HG02763 (cell line): ENCODE measurements around the gene SIGLEC14.
"Not testable (repeated sequence)": the region's sequence is repeated elsewhere in the genome, so short reads cannot be mapped to it uniquely, and the experiment has no call there.

Experiments used
- ATAC-seq: cut with Tn5 transposase; IDR thresholded peaks from one replicate; pipeline ENCODE4 v1.9.1; 2021; ENCODE audit warnings: mild to moderate bottlenecking, moderate library complexity; ENCODE audit not compliant: unreplicated experiment

Gene SIGLEC14

DNA sequence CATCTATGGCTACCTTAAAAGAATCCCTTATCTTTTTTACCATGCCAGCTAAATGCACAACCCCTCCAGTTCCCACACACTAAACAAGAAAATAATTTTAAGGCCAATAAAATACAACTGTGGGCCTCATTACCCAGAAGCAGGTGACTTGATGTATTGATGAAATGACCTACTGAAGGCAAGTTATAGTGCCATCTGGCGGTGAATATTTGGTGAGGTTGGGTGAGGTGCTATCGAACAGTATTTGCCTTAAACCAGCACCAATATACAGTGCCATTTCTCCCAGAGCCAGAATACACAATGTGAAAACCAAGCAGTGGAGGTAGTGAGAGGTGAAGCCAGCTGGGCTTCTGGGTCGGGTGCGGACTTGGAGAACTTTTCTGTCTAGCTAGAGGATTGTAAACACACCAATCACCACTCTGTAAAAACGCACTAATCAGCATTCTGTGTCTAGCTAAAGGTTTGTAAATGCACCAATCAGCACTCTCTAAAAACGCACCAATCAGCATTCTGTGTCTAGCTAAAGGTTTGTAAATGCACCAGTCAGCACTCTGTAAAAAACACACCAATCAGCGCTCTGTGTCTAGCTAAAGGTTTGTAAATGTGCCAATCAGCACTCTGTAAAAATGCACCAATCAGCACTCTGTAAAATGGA, 29.4 kb upstream of the SIGLEC14 start:
- not testable (repeated sequence) for ATAC-seq

DNA sequence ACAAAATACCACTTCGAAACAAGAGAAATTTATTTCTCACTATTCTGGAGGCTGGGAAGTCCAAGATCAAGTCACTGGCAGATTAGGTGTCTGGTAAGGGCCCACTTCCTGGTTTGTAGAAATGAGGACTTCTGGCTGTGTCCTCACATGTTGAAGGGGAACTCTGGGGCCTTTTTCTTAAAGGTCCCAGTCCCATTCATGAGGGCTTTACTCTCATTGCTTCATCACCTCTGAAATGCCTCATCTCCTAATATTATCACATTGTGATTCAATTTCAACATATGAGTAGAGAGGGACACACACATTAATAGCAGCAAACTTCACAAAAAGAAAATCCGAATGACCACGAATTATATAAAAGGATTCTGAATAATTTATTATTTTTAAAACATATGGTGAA, 21.6 kb upstream of the SIGLEC14 start:
- ATAC-seq = no peak

DNA sequence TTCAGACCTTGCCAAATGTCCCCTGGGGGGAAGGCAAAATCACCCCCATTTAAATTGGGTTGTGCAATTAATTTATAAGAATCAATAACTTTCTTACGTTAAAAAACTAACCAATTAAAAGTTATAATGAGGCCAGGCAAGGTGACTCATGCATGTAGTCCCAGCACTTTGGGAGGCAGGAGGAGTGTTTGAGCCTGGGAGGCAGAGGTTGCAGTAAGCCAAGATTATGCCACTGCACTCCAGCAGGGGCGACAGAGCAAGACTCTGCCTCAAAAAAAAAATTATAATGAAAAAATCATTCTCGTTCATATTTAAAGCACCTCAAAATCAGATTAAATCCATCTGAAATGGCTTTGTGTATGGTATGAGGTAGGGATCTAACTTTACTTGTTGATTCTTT, 18.4 kb upstream of the SIGLEC14 start:
- ATAC-seq = no peak

DNA sequence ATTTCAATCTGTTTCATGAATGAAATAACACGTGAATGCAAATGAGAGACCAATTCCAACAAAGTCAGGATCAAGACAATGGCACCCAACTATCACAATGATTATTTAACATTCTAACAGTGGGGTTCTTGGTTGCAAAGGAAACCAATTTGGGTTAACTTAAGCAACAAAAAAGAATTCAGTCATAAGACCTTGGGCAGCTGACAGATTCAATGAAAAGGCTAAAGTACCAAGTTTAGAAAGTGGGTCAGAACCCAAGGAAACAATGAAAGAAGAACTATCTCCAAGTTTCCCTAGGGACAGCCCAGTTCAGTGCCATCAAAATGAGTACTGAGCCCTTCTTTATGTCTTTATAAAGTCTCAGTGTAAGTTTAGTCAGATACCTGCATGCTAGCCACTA, 17.5 kb upstream of the SIGLEC14 start:
- ATAC-seq = no peak

DNA sequence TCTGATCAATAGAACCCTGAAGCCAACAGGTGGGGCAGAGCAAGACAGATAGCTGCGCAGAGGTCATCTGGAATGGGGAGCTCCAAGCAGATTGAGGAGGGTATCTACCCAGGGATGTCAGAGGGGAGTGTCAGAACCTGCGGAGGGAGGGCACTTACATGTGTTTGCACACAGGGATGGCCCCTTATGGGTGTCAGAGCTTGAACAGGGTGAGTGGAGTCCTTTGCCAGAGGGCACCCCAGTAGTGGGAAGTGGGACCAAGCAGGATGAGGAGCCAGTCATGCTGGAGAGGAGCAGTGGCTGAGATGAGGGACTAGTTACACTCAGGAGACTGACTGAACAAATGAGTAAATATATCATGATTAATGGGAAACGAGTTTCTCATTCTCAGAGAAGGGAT, 17.0 kb upstream of the SIGLEC14 start:
- ATAC-seq = no peak

DNA sequence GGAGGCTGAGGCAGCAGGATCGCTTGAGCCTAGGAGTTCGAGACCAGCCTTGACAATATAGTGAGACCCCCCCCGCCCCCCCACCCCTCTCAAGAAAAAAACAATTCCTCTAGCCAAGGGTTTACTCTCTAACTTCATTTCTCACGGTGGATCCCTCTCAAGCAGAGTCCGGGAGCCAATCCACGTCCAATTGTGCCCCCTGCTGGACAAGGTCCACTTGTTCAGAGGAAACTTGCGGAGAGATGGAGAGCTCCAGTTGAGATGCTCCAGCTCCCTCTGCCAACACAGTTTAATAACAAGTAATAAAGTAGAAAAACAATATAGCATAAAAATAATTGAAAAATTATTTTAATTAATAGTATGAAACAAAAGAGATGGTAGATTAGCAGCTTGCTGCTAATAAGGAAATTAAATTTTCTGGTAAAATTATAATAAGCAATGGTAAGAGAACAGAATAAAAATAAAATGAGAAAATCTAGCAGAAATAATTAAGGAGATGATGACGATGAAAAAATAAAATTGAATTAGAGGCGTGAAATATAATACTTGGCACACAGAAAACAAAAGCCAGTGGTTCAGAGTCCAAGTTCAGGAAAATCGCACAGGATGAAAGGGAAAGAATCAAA, 14.5 kb upstream of the SIGLEC14 start:
- no peak for ATAC-seq

DNA sequence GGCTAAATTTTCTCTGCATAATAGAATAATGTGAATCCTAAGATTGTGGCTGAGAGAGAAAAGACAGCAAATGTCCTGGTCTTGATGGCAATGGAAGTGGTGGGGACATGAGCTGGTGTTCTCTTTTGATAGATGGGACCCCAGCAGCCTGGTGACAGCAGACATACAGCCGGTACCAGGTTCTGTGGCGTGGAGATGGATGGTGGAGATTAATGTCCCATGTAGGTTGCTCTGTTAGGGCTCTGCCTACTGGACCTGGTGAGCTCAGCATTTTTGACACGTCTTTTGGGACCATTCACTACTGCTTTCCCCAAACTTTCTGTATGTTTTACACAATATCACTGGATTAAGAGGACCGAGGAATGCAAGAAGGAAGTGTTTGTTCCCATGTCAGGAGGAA, 8.2 kb upstream of the SIGLEC14 start:
- no peak for ATAC-seq

DNA sequence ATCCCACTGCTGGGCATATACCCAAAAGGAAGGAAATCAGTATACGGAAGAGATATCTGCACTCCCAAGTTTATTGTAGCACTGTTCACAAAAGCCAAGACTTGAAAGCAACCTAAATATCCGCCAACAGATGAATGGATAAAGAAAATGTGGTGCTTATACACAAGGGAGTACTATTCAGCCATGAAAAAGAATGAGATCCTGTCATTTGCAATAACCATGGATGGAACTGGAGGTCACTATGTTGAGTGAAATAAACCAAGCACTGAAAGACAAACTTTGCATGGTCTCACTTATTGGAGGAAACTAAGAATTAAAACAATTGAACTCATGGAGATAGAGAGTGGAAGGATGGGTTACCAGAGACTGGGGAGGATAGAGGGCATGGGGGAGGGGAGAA, 6.5 kb upstream of the SIGLEC14 start:
- ATAC-seq = no peak

DNA sequence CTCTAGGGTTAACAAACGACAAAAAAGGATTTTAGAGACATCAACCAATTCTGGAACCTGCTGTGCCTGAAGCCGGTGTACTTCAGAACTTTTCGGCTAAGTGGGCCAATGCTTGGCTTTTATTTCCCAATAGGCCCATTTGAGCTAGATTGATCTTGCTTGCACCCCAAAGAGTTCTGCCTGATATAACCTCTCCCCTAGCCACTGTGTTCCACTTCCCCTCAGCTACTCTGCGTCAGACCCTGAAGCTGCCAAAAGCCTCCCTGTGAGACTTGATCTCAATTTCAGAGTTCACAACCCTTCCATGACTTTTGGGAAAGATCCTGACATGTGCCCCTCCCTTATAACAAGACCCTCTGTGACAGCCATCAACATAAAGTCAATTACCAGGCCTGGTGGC, 5.6 kb upstream of the SIGLEC14 start:
- no peak for ATAC-seq

DNA sequence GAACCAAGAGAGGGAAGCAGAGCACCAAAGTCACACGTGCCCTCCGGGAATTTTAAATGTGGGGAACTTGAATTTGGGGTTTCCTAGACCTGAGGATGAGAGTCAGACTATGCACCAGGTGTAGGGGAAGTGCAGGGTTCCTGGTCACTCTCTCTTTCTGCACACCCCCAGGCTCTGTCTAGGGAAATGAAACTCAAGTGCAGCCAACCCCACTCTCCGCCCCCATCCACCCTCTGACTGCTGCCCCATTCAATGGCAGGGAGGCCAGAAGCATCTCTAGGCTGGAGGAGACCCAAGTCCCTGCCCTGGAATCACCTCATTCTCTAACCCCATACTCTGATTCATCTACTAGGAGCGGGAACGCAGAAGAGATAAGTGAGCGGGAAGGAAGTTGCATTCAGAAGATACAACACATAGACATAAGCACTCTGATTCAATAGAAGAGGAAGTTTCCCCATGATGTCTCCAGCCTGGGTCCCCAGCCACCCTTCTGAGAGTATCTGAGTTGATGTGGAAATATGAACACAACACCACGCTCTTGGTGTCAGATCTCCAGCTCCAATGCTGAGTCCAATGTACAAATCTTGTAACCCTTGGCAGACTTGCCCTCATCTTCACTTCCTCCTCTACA, 4.7 kb upstream of the SIGLEC14 start:
- ATAC-seq = no peak

DNA sequence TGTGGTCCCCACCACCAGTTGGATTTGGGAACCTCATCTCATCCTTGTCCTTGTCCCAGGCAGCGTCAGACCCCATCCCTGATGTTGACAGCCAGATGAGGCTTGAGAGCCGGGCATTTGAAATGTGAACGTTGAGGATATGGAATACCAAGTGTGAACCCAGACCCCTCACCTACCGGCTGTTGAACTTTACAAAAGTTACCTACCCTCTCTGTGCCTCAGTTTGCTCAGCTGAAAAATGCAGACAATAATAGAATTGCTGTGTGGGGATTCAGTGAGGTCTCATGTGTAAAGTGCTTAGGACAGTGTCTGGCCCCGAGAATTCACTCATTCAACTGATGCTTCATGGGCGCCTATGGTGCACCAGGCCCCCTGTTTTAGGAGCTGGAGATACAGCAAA, 693 bp upstream of the SIGLEC14 start:
- ATAC-seq = no peak

DNA sequence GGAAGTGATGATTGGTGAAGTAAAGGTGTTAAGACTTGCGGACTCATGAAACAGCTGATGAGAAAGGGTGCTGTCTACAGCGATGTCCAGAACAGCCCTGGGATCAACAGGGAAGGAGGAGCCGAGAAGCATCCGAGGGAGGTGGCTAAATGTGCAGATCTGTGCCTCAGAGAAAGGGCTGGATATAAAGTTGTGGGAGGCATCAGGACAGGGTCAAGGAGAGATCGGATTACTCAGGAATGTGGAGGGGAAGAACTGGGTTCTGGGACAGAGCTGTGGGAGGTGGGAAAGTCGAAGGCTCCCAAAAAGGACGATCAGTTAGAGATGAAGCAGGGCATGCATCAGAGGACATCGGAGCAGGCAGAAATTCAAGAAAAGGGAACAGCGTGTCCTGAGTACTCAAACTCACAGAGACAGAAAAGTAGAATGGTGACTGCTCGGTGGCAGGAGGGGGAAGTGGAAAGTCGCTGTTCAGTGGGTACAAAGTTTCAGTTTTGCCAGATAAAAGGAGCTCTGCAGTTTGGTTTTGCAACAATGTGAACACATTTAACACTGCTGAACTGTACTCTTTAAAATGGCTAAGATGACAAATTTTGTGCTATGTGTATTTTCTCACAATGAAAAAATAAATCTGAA, 1.9 kb downstream of the SIGLEC14 start:
- no peak for ATAC-seq

DNA sequence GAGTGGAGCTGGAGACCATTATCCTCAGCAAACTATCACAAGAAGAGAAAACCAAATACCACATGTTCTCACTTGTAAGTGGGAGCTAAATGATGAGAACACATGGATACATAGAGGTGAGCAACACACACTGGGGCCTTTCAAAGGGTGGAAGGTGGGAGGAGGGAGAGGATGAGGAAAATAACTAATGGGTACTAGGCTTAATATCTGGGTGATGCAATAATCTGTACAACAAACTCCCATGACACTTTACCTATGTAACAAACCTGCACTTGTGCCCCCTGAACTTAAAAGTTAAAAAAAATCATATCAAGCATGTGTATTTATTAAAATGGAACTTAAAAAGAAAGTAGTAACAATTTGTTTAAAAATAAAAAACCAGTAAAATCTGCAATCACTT, 5.0 kb downstream of the SIGLEC14 start:
- no peak for ATAC-seq

DNA sequence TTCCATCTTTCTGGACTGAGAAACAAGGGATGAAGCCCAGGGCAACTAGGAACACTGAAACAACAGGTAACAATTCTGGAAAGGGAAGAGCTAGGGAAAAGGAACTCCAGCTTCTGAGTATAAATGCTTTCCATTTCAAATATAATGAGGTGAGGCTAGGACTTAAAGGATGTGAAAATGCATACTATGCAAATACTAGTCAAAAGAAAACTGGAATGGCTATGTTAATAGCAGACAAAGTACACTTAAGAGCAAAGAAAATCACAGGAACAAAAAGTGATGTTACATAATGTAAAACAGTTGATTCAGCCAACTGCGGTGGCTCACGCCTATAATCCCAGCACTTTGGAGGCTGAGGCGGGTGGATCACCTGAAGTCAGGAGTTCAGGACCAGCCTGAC, 6.2 kb downstream of the SIGLEC14 start:
- no peak for ATAC-seq

DNA sequence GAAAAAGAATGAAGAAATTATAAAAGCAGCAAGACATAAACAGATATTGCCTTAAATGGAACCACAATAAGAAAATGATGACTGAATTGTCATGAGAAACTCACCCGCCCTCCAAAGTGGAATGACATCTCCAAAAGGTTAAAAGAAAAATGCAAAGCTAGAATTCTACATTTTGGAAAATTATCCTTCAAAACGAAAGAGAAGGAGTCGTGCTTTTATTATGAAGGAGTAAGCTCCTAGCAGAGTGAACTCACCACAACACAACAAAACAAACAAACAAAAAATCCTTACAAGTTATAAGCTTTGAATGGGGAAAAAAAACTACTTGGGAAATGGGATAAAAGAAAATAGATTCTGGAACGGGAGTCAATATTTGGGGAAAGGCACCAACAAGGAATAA, 6.7 kb downstream of the SIGLEC14 start:
- ATAC-seq = no peak

DNA sequence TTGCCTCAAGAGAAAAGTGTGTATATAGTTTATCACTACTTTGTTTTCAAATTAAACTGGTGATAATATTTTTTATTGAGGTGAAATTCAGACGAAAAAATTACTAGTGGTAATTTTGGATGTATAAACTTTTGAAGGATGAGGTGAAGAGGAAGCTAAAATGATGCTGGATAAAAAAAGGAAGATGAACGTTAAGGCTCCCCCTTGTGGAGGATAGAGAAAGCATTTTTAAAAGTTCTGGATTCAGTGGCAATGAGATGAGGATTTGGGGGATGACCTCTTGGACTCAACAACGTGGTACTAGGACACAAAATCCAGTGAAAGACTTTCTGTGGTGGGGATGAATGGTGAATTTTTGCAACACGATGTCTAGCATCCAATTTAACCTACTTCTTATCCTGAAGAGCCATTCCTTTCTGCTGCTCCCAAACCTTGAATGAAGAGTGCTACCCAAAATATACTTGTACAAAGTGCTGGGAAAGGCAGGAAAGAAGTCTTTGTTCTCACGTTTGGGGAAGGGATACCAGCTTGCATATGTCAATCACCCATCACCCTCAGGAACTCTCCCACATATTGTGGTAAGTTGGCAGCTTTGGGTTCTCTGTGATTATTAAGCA, 9.2 kb downstream of the SIGLEC14 start:
- no peak for ATAC-seq

DNA sequence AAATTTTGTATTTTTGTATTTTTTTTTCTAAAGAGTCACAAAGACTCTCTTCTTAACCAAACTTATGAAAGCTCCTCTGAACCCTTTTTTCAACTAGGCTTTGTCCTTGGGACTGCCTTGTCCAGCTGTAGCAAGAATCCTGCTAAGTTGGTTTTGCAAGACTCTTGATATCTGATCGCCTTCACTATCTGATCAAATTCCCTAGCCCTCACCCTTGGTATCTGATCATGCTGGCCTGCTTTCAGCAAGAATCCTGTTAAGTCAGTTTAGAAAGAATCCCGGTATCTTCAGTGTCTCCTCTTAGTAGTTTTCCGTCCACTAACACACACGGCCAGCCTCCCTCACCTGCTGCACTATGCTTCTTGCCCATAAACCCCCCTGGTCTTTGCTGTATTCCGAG, 14.5 kb downstream of the SIGLEC14 start:
- ATAC-seq = no peak

DNA sequence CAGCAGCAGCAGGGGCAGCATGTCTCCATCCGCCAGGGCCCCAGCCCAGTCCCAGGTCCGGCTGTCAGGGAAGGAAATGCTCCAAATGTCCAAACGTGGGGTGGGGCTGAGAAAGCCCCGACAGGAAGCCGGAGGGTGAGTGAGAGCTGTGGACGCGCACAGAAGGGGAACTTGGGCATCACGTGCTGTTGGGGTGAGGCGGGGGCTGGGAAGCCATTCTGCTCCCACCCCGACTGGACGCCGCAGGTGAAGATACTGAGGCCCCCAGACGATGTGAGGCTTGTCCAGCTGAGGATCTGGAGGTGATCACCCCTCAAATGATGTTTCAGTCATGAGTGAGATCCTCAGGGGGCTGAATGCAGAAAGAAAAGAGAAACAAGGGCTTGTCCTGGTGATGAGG, 16.3 kb downstream of the SIGLEC14 start, which contains the start of gene SIGLEC5:
SIGLEC5 (minus strand) TSS at position 87 of the 400 bp plus-strand sequence; CDS start at position 21, 66 bp downstream.
- not testable (repeated sequence) for ATAC-seq

DNA sequence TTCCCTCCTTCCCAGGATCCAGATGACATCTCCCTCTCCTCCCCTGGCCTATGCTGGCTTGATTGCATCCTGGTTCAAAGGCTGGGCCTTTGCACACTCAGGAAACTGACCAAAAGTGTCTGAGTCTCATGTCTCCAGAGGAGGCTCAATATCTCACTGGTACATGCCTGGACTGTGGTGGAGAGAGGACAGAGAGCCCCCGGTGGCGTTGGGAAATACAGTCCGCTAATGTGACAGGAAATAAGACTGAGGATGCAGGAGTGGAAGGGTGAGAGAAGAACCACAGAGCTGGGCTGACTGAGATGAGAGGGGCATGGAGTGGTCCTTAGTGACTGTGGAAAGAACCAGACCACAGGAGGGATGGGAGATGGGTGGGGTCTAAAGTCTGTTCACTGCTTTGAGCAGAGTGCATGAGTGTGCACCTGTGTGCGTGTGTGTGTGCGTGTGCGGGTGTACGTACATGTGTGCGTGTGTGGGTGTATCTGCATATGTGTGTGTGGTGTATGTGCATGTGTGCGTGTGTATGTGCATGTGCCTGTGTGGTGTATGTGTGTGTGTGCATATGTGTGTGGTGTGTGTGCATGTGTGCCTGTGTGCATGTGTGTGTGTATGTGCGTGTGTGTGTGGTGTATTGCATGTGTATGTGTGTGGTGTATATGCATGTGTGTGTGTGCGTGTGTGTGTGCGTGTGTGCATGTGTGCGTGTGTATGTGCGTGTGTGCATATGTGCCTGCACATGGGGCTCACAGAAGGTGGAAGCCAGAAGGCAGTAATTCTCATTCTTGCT, 18.3 kb downstream of the SIGLEC14 start:
- no peak for ATAC-seq

DNA sequence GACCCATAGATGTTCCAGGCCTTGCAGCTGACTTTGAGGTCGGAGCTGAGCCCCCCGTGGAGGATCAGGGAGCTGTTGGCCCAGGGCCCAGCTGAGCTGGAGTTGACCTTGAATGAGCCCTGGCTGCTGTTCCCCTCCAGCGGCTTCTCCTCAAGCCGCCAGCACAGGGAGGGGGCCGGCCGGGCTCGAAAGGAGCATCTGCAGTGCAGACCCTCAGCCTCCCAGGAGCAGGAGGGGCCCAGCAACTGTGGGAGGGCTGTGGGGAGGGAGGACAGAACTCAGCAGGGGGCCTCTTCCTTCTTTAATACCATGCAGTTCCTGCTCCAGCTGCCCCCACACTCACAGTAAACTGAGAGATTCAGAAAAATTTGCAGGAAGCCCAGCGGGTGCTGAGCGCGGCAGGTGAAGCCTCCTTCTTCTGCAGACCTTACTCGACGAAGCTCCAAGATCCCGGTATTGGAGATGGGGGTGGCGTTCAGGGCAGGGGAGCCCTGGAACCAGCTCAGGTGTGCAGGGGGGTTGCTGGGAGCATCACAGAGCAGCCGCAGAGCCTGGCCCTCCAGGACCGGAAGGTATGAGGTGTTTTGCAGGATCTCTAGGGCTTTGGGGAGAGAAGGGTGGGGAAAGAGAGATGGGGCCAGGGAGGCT, 19.0 kb downstream of the SIGLEC14 start:
- ATAC-seq = no peak
